NCI-H1417 (cell line): ENCODE data around the gene UGT1A4.
A peak's percentile ranks its signal among the peaks of the same experiment; 100 is the strongest.
"Not testable (repeated sequence)": the region's sequence is repeated elsewhere in the genome, so short reads cannot be mapped to it uniquely, and the experiment has no call there.

Source experiments
- DNase-seq, 3 experiments: peaks; one replicate each; lab custom pipeline; 2025; lab: John Stamatoyannopoulos, UW

The UGT1A4 gene

DNA sequence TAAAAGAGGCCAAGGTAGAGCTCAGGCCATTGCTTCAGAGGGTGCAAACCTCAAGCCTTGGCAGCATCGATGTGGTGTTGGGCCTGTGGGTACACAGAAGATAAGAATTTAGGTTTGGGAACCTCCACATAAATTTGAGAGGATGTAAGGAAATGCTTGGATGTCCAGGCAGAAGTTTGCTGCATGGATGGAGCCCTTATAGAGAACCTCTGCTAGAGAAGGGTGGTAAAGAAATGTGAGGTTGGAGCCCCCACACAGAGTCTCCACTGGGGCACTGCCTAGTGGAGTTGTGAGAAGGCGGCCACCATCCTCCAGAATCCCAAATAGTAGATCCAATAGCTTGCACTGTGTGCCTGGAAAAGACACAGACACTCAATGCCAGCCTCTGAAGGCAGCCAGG, 32.2 kb downstream of the UGT1A4 start:
- not testable (repeated sequence) for DNase-seq

DNA sequence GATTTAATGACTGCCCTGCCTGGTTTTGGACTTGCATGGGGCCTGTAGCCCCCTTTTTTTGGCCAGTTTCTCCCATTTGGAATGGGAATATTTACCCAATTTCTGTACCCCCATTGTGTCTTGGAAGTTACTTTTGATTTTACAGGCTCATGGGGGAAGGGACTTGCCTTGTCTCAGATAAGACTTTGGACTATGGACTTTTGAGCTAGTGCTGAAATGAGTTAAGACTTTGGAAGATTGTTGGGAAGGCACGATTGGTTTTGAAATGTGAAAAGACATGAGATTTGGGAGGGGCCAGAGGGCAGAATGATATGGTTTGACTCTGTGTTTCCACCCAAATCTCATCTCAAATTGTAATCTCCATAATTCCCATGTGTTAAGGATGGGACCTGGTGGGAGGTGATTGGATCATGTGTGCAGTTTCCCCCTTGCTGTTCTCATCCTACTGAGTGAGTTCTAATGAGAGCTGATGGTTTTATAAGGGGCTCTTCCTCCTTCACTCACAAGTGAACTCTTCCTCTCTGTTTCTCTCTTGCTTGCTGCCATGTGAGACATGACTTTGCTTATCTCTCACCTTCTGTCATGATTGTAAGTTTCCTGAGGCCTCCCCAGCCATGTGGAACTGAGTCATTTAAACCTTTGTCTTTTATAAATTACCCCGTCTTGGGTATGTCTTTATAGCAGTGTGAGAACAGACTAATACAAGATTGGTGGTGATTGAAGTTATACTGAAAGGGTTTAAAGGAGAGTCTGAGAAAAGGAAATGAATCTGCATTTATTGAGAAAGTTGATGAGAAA, 32.9 kb downstream of the UGT1A4 start:
- DNase-seq, result not testable (repeated sequence)

DNA sequence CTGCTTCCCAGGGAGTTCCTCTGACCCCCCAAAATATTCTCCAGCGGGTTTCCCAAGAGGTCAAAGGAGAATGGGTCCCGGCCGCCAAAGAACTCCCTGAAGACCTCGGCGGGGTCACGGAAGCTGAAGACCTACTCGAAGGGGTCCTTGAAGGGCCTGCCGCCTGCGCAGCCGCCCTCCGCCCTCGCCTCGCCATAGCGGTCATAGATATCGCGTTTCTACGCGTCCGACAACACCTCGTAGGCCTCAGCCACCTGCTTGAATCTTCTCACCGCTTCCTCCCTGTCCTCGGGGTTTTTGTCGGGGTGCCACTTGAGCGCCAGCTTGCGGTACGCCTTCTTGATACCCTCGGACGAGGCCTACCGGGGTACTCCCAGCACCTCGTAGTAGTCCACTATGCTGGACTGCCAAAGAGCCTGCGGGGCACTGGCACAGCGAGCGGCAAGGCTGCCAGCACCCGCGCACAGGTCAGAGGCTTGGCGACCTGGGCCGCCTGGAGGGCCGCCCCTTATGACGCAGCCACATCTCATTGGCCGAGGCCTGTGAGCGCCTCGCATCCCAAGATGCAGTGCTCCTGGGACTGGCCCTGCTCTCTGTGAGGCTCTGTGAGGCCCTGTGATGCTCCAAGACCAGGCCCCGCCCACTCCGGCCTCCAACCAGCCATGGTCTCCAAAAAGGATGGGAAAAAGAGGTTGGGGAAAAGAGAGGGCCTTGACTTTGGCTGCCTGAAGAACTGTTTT, 36.5 kb downstream of the UGT1A4 start:
- DNase-seq, result no peak

DNA sequence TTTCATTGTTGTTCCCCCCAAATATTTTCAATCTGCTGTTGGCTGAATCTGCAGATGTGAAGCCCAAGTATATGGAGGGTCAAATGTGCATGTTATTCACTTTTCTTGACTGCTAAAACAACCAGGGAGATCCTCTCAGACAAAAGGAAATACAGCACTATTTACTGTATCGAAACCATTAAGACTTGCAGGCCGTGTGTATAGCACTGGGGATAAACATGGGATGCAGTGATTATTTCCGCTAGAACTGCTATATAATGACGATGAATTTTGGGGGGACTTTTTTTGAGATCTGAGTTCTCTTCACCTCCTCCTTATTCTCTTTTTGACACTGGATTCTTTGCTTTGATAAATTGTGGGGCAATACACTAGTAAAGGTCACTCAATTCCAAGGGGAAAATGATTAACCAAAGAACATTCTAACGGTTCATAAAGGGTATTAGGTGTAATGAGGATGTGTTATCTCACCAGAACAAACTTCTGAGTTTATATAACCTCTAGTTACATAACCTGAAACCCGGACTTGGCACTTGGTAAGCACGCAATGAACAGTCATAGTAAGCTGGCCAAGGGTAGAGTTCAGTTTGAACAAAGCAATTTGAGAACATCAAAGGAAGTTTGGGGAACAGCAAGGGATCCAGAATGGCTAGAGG, 38.0 kb downstream of the UGT1A4 start:
- DNase-seq, result no peak

GRCh38 chr2:233758141-233758540, 39.6 kb downstream of the UGT1A4 start:
- no peak for DNase-seq

DNA sequence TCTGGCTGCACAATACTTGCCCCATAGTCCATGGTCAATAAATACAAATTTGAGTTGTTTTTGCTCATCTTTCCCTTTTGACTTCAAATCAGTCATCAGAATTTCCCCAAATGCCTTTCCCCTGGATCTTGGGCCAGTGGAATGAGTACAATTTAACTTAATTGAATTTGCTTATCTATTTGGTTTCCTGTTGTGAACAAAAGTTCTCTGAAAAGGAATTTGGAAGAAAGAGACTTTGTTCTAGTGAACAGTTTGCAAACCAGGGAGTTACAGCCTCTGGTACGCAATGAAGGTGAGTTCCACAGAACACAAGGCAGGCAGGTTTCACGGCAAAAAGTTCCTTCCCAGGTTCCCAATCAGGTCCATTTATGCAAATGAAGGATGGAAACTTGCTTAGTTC, 40.3 kb downstream of the UGT1A4 start:
- no peak for DNase-seq

- DNase-seq, result no peak
Observed at GRCh38 chr2:233760043-233760442, 41.5 kb downstream of the UGT1A4 start, which contains the start of gene UGT1A1. Gene UGT1A1 (plus strand): TSS chr2:233760270. CDS start chr2:233760288, 18 bp downstream.

DNA sequence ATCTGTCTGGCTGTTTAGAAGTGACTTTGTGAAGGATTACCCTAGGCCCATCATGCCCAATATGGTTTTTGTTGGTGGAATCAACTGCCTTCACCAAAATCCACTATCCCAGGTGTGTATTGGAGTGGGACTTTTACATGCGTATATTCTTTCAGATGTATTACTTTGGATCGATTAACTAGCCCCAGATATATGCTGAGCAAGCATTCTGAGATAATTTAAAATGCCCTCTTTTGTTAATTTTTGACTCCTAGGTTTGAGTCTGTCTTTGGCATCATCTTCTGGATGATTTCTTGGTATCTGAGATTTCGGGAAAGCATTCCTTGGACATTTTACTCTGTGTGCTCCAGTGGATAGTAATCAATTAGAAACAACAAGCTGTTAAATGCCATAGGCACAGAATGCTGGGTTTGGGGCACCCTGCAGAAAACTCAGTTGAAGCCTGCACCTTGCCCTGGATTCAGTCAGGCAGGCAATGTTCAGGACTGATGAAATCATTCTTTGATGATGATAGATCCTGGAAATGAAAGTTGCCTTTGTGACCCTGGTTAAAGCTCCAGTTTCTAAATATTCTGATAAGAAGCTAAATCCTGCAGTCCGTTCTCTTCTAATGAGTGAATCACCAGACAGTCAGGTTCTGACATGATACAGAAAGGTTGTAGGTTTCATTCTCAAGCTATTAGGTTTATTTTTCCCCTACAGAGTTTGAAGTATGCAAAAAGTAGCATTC, 42.7 kb downstream of the UGT1A4 start:
- DNase-seq, result no peak

GRCh38 chr2:233764264-233764663, 45.7 kb downstream of the UGT1A4 start:
- no peak for DNase-seq

GRCh38 chr2:233764761-233765160, 46.2 kb downstream of the UGT1A4 start:
- no peak for DNase-seq

DNA sequence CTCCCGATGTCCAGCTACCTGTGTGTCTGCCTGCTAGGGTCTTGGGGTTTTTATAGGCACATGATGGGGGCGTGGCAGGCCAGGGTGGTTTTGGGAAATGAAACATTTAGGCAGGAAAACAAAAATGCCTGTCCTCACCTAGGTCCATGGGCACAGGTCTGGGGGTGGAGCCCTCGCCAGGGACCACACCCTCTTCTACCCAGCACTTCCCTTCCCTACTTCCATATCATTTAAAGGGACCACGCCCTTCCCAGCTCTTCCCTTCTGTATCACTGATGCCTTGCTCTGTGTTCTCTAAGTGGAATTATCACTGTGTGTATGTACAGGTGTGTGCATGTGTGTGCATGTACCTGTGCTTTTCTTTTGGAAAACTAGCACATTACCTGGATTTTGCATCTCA, 47.9 kb downstream of the UGT1A4 start:
- no peak for DNase-seq

GRCh38 chr2:233768076-233768475, 49.5 kb downstream of the UGT1A4 start:
- peak in 1 of 3 experiments; percentile 8 for DNase-seq

GRCh38 chr2:233769260-233769659, 50.7 kb downstream of the UGT1A4 start:
- no peak for DNase-seq

- DNase-seq, result no peak
Observed at GRCh38 chr2:233772153-233772552, 53.6 kb downstream of the UGT1A4 start.

- no peak for DNase-seq
Observed at GRCh38 chr2:233772583-233772982, 54.0 kb downstream of the UGT1A4 start.

GRCh38 chr2:233773854-233774253, 55.3 kb downstream of the UGT1A4 start:
- no peak for DNase-seq

GRCh38 chr2:233775414-233775813, 56.9 kb downstream of the UGT1A4 start:
- DNase-seq, result no peak

GRCh38 chr2:233778030-233778429, 59.5 kb downstream of the UGT1A4 start, which contains the start of gene MROH2A:
Gene MROH2A (plus strand): TSS chr2:233778330. CDS start chr2:233779359, 1,029 bp downstream.
- DNase-seq, result no peak

DNA sequence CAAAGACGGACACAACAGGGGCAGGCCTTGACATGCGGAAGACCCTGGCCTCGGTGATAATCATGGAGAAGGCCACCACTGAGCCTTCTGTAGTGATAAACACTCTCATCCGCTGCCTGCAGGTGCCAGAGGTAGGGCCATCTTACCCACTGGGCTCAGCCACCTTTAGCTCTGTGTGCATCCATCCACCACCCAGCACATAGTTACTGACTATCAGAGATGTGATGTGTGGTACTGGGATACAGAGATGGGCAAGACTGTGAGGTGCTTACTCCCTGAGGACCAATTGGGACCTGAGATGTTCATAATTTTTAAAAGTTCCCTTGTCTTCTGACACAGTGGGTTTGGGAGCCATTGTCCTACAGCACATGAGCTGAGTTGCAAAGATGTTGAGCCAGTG, 61.2 kb downstream of the UGT1A4 start:
- DNase-seq, result no peak

- no peak for DNase-seq
Observed at GRCh38 chr2:233780771-233781170, 62.2 kb downstream of the UGT1A4 start.

GRCh38 chr2:233789554-233789953, 71.0 kb downstream of the UGT1A4 start:
- DNase-seq, result no peak
